ENCODE results near the gene LCLAT1.

LCLAT1 gene

DNA sequence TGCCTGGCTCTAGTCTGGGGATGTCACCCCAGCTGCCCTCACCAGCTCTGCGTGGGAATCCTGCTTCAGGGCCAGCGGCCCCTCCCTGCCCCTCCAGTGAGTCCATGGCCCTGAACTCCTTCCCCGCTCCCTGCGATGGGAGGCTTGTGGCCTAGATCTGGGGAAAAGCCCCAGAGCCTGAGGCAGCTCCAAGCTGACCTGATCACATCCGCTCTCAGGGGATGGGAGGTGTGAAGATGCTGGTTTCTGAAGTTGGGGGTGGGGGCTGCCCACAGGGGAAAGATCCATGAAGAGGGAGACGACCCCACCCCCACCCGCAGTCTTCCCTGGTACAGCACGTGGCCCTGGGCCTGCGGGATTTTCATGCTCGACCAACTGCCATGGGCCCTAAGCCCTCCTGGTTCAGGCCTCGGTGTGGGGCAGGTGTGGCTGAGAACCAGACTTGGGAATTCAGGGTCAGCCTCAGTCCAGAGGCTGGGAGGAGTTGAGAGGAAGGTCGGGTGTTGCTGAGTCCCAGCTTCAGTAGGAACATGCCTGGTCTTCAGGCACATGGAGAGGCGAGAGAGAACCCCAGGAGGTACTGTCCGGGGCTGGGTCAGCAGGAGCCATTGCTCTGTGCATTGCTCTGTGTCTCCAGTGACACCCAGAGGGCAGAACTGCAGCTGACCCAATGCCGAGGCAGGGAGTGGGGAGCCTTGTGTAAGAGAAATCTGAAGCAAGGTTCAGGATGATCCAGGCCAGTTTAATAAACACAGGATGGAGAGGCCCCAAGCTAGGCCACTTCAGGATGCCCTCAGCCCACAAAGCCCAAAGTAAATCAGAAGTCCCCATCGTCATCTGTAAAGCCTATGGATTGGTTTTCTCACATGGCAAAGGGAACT lies 245.1 kb downstream of the LCLAT1 start:
- no peak overlapping the region for H3K4me3 ChIP-seq (ENCODE audit: low read depth, low read length)
- H3K9me3 ChIP-seq (ENCODE audit: control insufficient read depth, low read length) = no peaks in the 10 kb centered on the region
- TF ChIP-seq, protein P1, sequence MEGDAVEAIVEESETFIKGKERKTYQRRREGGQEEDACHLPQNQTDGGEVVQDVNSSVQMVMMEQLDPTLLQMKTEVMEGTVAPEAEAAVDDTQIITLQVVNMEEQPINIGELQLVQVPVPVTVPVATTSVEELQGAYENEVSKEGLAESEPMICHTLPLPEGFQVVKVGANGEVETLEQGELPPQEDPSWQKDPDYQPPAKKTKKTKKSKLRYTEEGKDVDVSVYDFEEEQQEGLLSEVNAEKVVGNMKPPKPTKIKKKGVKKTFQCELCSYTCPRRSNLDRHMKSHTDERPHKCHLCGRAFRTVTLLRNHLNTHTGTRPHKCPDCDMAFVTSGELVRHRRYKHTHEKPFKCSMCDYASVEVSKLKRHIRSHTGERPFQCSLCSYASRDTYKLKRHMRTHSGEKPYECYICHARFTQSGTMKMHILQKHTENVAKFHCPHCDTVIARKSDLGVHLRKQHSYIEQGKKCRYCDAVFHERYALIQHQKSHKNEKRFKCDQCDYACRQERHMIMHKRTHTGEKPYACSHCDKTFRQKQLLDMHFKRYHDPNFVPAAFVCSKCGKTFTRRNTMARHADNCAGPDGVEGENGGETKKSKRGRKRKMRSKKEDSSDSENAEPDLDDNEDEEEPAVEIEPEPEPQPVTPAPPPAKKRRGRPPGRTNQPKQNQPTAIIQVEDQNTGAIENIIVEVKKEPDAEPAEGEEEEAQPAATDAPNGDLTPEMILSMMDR (IDR thresholded peaks at IDR 0.05) = no peak
- no peak overlapping the region for H3K27ac ChIP-seq
- H3K9ac ChIP-seq = no peak overlapping the region
- H3K79me2 ChIP-seq = no peaks in the 10 kb centered on the region
- H3K36me3 ChIP-seq (ENCODE audit: control insufficient read depth, insufficient read depth, low read length) = no peaks in the 10 kb centered on the region
- H3K4me1 ChIP-seq = no peaks in the 10 kb centered on the region
- H2AFZ ChIP-seq = no peak overlapping the region
- no peak overlapping the region for H3K4me2 ChIP-seq (ENCODE audit: low read length)
- no peaks in the 10 kb centered on the region for H3K27me3 ChIP-seq (ENCODE audit: control insufficient read depth, insufficient read depth, low read length)

DNA sequence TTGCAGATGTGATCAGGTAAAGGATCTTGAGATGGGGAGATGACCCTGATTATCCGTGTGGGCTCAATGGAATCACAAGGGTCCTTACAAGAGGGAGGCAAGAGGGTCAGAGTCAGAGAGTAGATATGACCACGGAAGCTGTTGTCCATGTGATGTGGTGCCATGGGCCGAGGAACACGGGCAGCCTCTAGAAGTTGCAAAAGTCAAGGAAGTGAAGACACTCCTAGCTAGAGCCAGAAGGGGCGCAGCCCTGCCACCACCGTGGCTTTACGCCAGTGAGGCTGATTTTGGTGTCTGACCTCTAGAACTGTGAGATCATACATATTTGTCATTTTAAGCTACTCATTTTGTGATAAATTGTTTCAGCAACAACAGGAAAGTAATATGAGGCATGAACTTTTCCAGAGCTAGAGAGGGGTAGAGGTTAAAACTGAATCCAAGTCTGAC lies 245.8 kb downstream of the LCLAT1 start:
- Histone ChIP-seq H3K4me2 (ENCODE audit: low read length) (no peak overlapping the region), H3K9me3 (ENCODE audit: control insufficient read depth, low read length) (no peaks in the 10 kb centered on the region), H3K9ac (no peak overlapping the region), H3K4me3 (ENCODE audit: low read depth, low read length) (no peak overlapping the region), H3K4me1 (no peaks in the 10 kb centered on the region), H2AFZ (no peak overlapping the region), H3K36me3 (ENCODE audit: control insufficient read depth, insufficient read depth, low read length) (no peaks in the 10 kb centered on the region), H3K79me2 (no peaks in the 10 kb centered on the region), H3K27me3 (ENCODE audit: control insufficient read depth, insufficient read depth, low read length) (no peaks in the 10 kb centered on the region), H3K27ac (no peak overlapping the region)
- TF ChIP-seq, protein P1 (IDR thresholded peaks at IDR 0.05) = no peak
